Lower lobe of right lung (tissue), 2 donors: ENCODE data around the gene DNLZ. TPM values are rescaled to one million over a fixed set of nuclear protein-coding genes. Genes with fewer than 3 reads are reported as not detected.

Source experiments
- ATAC-seq, 2 donors: fragments of 200-7000 bp; cut with Tn5 transposase; one replicate each; pipeline ENCODE4 v1.9.1; 2020 to 2022; ENCODE audit warnings: mild to moderate bottlenecking in 2 of 2, moderate library complexity in 2 of 2
- DNase-seq: peaks from one replicate; pipeline ENCODE4 v3.0.0-alpha.2; 2020
- H3K27ac ChIP-seq: fragments of 200-600 bp; one replicate; pipeline ENCODE4 v1.8.0; 2022
- H3K27me3 ChIP-seq: fragments of 200-600 bp; one replicate; pipeline ENCODE4 v1.8.0; 2022; ENCODE audit warnings: low read depth
- H3K36me3 ChIP-seq: fragments of 200-600 bp; one replicate; pipeline ENCODE4 v1.8.0; 2022; ENCODE audit warnings: mild to moderate bottlenecking
- H3K4me1 ChIP-seq: fragments of 200-600 bp; one replicate; pipeline ENCODE4 v1.8.0; 2022
- H3K4me3 ChIP-seq: fragments of 200-600 bp; one replicate; pipeline ENCODE4 v1.8.0; 2022; ENCODE audit warnings: mild to moderate bottlenecking
- H3K9me3 ChIP-seq: fragments of 200-600 bp; one replicate; pipeline ENCODE4 v1.8.0; 2022
- CTCF ChIP-seq: fragments of 200-600 bp; IDR thresholded peaks from one replicate; pipeline ENCODE4 v1.8.0; 2022; ENCODE audit warnings: antibody characterized with exemption, mild to moderate bottlenecking
- intact Hi-C: fragments of 100-400 bp; cut with DNase I; formaldehyde crosslinking; loops from one replicate; pipeline ENCODE4 v1.11.0; 2022
- total RNA-seq: library from RNA; stranded (reverse); fragmentation: NEBNext Ultra II Directional; extraction: Animal tissue kit (Norgen Biotek cat#: 25700); gene quantifications from one replicate; pipeline ENCODE4 v1.2.1, GENCODE V29; 2021
- donor health status: DM: no; HTN: yes; CAD: no; lungs with severe emphysema.

DNLZ gene
- total RNA-seq, 1 donor from 2014 or later, result 12.9 TPM

- no peak for DNase-seq
- peak; percentile 8 to 11 for ATAC-seq
- intact Hi-C loops, result no loop called here
Measured at GRCh38 chr9:136311051-136312008, 52.2 kb downstream of the DNLZ start.

GRCh38 chr9:136310273-136311030 lies 53.1 kb downstream of the DNLZ start:
- DNase-seq (no peak), ATAC-seq (no peak)
- Histone ChIP-seq H3K4me1 (no peaks in the 10 kb centered on the region), H3K4me3 (no peak overlapping the region), H3K27ac (no peak overlapping the region), H3K36me3 (no peaks in the 10 kb centered on the region), H3K27me3 (peaks cover 20% of the 10 kb centered on the region), H3K9me3 (peaks cover 8% of the 10 kb centered on the region)
- no peak for TF ChIP-seq CTCF
- intact Hi-C loops, result no loop called here

More at GRCh38 chr9:136311051-136312008, 52.2 kb downstream of the DNLZ start:
- peaks cover 8% of the 10 kb centered on the region for H3K9me3 ChIP-seq
- H3K27ac ChIP-seq, result no peak overlapping the region
- TF ChIP-seq CTCF, result no peak
- H3K4me1 ChIP-seq, result no peaks in the 10 kb centered on the region
- H3K36me3 ChIP-seq, result no peaks in the 10 kb centered on the region
- H3K4me3 ChIP-seq, result no peak overlapping the region
- H3K27me3 ChIP-seq, result peaks cover 17% of the 10 kb centered on the region

GRCh38 chr9:136309806-136310220 lies 53.7 kb downstream of the DNLZ start:
- DNase-seq, result no peak
- intact Hi-C loops, result no loop called here
- TF ChIP-seq CTCF, result no peak
- Histone ChIP-seq H3K27me3 (peaks cover 26% of the 10 kb centered on the region), H3K4me1 (no peaks in the 10 kb centered on the region), H3K27ac (no peak overlapping the region), H3K9me3 (peaks cover 4% of the 10 kb centered on the region), H3K36me3 (no peaks in the 10 kb centered on the region), H3K4me3 (no peak overlapping the region)
- no peak for ATAC-seq

Other genes starting within 250 kb of the DNLZ start
- 31.2 TPM for gene TMEM250, start 244.9 kb downstream of the DNLZ start, total RNA-seq
- not detected for gene LHX3, start 158.6 kb downstream of the DNLZ start, total RNA-seq
- gene QSOX2, start 117.9 kb downstream of the DNLZ start, total RNA-seq, result 10.5 TPM
- 6.6 TPM for gene CCDC187, start 59.6 kb downstream of the DNLZ start, total RNA-seq
- gene GPSM1, start 36.2 kb downstream of the DNLZ start, total RNA-seq, result 19.2 TPM
- 15.0 TPM for gene CARD9, start 9.9 kb upstream of the DNLZ start, total RNA-seq
- gene SNAPC4, start 36.4 kb upstream of the DNLZ start, total RNA-seq, result 7.4 TPM
- gene ENTR1, start 46.9 kb upstream of the DNLZ start, total RNA-seq, result 34.3 TPM
- 43.2 TPM for gene PMPCA, start 46.9 kb upstream of the DNLZ start, total RNA-seq
- gene INPP5E, start 76.1 kb upstream of the DNLZ start, total RNA-seq, result 13.8 TPM
- gene SEC16A, start 119.3 kb upstream of the DNLZ start, total RNA-seq, result 66.5 TPM
- gene NOTCH1, start 182.3 kb upstream of the DNLZ start, total RNA-seq, result 91.4 TPM